IPS DF 4.7 (cell line): ENCODE data around the gene CCDC85B.
"Not testable (repeated sequence)": the region's sequence is repeated elsewhere in the genome, so short reads cannot be mapped to it uniquely, and the experiment has no call there.

Experiments
- DNase-seq: peaks from one replicate; pipeline ENCODE4 v3.0.0-alpha.2; 2013; ENCODE audit warnings: low spot score; ENCODE audit errors: extremely low read depth

The CCDC85B gene

DNA sequence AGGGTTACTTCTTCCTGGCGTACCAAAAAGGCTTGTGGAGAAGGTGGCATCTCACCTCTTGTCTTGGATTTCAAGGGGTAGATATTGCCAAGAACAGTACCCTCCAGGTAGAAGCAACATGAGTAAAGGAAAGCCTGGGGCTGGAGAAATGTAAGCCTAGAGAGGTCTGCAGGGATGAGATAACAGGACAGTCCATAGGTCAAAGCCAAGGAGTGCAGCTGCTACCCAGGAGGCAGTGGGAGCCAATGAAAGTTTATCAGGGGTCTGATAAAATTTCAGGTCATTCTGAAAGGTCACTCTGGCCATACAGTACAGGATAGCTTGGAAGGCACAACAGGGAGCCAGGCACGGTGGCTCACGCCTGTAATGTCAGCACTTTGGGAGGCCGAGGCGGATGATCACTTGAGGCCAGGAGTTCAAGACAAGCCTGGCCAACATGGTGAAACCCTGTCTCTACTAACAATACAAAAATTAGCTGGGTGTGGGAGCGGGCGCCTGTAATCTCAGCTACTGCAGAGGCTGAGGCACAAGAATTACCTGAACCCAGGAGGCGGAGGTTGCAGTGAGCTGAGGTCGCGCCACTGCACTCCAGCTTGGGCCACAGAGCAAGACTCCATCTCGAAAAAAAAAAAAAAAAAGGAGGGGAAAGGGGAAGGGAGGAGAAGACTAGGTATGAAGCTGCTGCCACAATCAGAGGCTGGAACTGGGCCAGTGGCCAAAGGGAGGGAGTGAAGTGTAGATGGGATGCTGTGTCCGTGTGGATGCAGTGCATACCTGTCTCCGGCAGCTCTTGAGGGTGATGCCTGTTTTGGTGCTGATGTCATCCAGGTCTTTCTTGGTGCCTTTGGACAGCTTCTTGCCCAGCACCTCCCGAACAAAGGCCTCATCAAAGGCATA is 3.4 kb upstream of the CCDC85B start:
- no peak for DNase-seq

DNA sequence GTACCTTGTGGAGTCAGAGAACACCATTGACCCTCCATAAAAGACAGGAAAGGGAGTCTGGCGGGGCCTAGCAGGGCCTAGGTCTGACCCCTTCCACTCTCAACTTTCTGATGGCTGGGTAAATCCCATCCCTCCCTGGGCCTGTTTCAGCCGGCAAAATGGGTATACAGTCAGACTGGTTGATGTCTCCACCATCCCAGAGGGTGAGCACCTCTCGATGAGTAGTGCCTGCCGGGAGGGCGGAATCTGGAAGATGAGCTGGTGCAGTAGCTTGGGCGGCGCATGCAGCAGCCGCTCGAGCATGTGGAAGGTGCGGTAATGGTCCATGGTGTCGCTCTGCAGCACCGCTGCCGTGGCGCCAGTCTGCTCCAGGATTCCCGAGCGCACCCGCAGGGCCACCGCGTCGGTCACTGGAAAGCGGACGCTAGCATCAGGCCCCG is 2.7 kb upstream of the CCDC85B start:
- no peak for DNase-seq

DNA sequence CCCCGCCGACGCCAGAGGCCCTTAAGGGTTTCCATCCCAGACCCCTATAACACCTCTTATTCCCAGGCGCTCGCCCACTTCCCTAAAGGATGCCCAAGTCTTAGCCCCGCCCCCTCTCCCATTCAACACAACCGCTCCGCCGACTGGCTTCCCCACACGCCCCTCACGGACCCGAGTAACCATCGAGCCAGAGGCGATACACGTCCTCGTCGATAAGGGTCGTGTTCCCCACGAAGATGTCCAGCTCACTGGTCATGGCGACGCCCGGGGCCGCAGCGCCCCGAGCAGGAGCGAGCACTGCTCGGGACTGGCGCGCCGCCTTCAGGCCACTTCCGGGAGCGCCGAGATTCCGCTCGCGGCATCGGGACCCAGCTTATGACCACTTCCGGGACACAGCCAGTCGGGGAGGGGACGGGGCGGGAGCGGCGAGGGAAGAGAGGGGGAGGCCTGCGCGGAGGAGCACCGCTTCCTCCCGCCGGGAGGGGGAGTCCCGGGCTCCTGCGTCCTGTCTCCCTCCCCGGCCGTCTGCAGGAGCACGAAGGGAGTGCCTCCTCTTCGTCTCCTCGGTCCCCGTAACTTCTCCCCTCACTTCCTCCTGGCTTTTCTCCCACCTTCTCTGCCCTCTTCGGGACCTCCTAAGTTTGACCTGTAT is 2.2 kb upstream of the CCDC85B start, which contains the start of gene FIBP:
Gene FIBP (minus strand): TSS at position 309 of the 652 bp plus-strand sequence. CDS start 53 bp downstream, at position 256.
- no peak for DNase-seq

DNA sequence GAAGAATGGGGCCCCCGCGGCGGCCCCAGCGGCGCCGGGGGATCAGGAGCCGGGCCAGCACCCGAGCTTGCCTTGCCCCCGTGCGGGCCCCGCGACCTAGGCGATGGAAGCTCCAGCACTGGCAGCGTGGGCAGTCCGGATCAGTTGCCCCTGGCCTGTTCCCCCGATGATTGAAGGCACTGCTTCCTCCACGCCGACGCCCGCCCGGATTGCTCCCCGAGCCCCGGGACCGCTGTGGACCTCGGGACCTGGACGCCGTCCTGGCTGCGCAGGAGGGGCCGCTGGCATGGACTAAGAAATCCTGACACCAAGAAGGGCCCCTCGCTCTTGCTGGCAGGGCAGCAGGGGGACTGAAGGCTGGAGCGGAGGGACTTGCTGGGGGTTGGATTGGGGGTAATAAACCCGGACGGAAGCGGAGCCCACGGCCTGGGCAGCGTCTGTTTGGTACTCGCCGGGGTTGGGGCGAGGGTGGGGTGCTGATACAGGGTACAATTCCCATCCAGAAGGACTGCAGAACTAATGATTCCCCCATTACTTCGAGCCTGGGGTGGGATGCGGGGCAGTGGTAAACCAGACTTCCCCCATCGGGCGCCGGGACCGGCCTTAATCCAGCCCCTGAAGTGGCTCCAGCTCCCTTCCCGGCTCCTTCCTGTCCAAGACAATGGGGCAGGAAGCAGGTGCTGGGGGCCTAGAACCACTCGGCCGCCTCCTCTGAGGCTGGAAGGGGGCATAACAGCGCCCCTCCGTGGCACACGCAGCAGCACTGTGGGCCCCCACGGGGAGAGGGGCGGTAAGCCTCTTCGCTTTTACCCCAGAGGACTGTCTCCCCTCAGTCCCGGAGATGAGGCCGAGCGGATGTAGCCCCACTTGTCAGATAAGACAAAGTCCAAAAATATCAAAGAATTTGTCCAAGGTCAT is 1.0 kb downstream of the CCDC85B start:
- DNase-seq: no peak

DNA sequence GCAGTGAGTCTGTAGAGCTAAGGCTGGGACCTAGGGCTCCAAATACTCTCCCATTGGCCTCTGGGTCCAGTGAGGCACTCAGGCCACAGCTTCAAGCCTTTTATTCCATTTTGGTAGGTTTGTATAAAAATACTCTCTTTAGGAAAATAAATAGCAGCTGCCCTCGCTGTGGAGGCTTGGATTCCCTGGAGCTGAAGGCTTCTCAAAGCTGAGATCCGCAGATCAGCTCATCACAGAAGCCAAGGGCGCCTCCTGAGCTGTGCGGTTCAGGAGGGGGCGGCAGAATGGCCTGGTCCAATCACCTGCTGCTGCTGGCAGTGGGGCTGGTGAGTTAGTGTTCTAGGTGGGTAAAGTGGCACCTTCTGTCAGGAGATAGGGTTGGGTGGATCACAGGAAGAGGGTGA is 1.7 kb downstream of the CCDC85B start:
- not testable (repeated sequence) for DNase-seq

DNA sequence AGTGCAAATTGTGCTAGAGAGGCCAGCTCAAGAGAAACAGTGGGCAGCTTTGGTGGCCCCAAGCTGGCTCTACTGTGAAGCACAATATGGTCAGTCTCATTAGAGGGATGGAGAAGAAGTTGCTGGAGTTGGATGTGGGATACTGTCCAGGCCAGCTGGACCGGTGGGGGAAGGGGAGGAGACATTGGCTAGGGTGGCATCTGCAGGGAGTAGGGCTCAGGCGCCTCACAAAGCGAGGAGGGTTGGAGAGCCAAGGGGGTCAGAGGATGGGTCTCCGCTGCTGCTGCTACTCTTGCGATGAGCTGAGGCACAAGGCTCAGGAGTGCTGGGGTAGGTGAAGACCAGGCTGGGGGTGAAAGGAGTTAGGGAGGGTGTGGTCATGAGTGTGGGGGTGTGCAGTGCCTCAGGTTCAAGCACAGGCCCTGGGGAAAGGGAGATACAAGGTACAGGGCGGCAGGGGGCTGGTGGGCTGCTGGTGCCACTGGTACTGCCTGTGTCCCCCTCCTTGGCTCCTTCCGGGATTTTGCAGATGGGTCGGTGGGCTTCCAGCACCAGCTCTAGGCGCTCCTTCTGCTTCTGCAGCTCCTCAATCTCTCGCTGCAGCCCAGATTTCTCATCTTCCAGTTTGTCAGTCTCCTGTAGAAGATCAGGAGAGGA is 2.3 kb downstream of the CCDC85B start:
- no peak for DNase-seq

DNA sequence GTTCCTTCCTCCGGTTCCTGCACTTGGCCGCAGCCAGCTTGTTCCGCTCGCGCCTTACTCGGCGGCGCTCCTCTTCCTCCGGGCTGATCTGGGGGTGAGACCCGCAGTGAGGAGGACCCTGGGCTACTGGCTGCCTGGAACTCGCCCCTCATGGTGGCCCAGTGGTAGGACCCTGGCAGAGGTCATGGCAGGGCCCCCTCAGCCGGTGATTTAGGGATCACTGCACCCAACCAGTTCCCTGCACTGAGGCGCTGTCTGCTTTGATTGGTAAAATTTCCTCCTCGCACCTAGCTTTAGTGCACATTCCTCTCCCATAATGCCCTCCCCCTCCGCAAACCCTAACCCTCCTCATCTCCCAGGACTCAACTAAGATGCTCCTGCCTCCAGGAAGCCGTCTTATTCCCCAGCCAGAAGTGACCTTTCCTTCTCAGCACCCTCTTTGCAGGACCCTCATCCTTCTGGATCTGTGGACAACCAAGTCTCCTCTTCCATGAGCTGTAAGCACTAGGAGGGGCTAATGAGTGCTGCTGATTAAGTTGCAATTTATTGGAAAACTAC is 3.6 kb downstream of the CCDC85B start:
- no peak for DNase-seq

DNA sequence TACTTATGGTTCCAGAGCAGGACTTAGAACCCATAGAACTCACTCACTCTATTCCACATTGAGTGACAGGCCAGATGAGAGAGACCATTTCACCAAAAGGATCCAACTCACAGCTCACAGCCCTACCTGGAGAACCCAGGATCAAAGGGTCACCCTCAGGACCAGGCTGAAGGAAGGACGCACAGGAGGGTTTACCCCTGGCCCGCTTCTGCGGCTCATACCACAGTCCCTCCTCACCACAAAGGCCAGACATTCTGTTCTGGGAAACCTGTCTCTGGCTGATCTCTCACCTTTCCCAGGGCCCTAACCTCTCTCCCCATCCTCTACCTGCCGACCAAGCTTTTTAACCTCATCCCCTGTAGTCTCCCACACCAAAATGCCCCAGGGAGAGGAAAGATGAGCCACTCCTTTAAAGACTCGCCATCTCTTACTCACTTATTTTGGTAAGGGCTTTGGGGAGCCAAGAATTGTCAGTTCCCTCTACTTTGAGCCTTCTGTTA is 5.1 kb downstream of the CCDC85B start:
- DNase-seq: no peak

DNA sequence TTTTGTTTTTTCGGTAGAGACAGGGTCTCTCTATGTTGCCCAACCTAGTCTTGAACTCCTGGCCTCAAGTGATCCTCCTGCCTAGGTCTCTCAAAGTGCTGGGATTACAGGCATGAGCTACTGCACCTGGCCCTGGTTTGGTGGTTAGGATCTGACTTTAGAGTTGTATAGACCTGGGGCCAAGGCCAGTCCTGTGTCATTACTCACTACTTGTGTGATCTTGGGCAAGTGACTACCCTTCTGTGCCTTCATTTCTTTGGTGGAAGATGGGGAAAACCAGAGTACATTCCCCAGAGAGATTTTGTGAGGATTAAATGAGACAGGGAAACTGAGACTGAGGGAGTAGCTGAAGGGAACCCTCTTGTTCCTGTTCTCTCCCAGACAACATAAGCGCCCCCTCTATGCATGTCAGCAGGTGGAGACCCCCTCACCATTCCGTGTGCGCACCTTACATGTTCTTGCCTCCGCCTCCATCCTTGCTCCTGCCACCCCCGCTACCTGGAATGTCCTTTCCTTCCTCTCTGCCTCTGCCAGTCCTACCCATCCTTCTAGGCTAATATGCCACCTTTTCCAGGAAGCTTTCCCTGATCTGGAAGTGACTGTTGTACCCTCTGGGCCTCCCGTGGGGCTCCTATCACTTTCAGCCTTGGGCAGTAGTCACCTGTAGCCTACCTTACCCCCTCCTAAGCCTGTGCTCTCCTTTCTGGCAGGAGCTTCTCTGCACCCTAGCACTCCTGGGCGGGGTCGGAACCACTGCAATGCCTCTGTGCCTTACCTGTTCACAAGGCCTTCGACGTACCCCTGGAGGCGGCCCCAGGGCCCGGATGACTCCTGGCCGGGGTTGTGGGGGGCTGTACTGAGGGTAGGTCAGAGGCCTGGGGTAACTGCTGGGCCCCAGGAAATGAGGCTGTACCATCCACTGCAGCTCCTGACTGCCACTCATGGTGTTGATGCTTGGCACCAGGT is 5.8 kb downstream of the CCDC85B start:
- DNase-seq: no peak

DNA sequence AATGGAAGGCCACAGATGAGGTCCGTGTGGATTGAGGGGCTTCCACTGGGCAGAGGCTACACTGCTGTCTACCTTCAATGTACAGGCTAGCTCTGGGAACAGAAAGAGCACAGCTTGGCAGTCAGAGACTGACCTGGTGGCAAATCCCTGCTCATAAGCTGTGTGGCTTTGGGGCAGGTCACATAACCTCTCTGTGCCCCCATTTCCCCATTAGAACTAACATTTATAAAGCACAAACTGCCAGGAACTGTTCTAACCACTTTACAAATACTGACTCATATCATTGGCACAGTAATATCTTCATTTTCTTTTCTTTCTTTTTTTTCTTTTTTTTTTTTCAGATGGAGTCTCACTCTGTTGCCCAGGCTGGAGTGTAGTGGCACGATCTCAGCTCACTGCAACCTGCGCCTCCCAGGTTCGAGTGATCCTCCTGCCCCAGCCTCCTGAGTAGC is 6.6 kb downstream of the CCDC85B start:
- DNase-seq: no peak

DNA sequence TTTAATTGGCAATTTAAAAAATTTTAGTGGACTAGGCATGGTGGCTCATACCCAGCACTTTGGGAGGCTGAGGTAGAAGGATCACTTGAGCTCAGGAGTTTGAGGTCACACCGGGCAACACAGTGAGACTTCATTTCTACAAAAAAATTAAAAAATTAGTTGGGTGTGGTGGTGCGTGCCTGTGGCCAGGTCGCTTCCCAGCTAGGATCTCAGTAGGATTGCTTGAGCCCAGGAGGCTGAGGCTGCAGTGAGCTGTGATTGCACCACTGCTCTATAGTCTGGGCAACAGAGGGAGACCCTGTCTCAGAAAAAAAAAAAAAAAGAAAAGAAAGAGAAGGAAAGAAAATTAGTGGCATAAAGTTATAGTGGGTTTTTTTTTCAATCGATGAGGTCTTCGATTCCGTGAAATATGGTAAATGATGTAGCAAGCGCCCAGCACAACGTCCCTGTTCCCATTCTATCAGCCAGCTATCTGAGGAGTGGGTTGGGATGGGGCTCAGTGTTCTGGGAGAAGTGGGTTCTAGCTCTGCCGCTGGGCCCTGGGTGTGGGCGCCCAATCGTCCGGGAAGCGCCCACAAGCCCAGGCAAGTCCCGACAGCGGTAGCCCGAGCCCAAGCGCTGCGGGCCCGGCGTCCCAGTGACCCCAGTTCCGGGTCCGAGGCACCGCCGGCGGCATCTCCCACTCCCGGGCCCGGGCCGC is 8.3 kb downstream of the CCDC85B start:
- no peak for DNase-seq

DNA sequence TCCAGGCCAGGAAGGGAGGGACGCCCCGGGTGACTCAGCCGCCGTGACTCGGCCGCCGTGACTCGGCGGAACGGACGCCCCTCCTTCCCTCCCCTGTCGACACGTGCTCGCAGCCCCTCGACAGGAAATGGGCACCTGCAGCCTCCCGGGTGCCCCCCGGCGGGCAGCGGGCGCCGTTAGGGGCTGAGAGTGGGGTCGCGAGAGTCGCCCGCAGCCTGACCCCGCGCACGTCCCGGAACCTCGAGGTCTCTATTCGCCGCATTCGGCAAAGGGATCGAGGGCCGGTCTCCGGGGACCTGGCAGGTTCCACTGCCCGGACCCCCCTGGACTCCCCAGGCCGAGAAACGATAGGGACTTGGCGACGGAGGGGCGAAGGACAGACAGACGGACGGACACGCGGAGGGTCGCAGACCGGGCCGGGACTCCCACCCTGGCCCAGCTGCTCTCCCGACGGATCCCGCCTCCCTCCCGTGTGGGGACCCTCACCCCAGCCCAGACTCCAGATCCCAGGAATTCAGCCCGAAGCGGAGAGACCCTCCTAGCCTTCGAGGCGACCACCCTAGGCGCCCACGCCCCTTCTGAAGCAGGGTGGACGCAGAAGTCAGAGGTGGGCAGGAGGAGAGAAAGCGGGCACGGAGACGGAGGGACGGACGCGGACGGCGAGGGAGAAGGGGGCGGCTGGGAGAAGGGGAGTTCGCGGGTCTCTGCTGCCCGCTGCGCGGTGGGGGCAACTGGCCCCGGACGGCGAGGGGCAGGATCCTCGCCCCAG is 9.1 kb downstream of the CCDC85B start:
- DNase-seq: no peak

DNA sequence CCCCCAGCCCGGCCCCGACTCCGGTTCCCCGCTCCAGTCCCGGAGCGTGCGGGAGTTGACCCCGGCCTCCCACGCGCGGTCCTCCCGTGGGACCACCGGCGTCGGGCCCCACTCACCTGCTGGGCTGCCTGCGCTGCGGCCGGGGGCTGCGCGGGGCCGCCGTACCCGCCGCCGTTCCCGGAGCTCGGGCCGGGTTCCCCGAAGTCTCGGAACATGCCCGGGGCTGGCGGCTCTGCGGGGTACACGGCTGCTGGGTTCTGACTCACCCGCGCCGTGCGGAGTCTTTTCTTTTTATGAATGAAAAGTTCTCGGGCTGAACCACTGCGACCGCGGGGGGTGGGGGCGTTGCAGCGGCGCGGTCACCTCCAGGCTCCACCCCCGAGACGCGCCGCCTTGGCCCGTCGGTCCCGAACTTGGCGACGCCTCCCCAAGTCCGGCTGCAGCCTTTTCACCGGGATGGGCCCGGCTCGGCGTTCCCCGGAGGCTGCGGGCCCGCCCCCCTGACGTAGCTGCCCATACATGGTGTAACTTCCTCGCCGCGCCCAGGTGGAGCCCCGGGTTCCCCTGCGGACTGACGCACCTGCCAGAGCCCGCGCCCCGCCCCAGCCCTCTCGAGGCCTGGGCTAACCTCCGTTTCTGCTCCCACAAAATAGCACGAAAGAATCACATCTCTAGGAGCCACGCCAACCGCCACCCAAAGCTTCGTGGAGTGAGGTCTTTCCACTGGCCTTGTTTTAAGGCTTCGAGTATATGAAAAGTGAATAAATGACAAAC is 9.8 kb downstream of the CCDC85B start, which contains the start of gene FOSL1:
Gene FOSL1 (minus strand): TSS at position 264 of the 774 bp plus-strand sequence. CDS start 49 bp downstream, at position 215.
- no peak for DNase-seq

DNA sequence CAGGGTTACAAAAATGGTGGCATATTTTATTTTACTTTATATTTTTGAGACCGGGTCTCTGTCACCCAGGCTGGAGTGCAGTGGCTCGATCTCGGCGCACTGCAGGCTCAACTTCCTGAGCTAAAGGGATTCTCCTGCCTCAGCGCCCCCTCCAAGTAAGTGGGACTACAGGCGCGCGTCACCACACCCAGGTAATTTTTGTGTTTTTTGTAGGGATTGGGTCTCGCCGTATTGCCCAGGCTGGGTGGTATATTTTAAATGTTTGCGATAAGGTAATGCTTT is 10.4 kb downstream of the CCDC85B start:
- DNase-seq: no peak

DNA sequence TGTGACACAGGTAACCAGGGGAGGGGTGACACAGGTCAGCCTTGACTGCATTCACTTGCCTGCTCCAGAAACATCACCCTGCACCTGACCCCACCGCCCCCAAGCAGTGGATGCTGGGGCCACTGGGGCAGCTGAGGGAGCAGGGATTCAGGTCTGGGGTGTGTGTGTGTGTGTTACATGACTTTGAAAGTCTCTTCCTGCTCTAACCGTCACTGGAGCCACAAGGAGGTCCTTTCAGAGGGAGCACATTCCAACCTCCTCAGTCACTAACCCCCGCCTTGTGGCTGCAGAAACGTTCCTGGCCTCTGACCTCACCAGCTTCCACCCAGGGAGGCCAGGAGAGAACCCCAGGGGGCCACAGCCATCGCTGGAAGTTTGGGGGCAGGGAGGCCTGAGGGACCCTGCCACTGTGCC is 12.6 kb downstream of the CCDC85B start:
- DNase-seq: no peak

DNA sequence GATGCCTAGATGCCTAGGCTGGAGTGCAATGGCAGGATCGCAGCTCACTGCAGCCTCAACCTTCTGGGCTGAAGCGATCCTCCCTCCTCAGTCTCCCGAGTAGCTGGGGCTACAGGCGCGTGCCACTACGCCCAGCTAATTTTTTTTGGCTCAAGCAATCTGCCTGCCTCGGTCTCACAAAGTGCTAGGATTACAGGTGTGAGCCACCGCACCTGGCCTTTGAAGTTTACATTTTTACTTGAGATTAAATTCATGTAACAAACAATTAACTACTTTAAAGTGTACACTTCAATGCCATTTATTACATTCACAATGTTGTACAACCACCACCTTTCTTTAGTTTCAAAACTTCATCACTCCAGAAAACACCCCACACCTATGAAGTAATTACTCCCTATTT is 13.2 kb downstream of the CCDC85B start:
- no peak for DNase-seq

DNA sequence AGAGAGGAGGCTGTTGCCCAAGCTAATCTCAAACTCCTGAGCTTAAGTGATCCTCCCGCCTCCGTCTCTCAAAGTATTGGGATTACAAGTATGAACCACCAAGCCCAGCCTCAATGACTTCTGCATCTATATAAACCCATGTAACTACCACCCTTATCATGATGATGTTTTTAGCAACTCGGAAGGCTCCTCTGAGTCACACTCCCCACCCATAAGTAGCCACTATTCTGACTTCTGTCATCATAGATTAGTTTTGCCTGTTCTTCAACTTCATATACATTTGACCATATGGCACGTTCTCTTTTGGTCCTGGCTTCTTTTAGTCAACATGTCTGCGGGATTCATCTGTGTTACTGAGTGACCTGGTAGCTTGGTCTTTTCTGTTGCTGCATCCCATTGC is 16.1 kb downstream of the CCDC85B start:
- no peak for DNase-seq
